Pulmonary artery endothelial cell (primary cell): ENCODE measurements around the gene ITGB2. TPM values are rescaled to one million over a fixed set of nuclear protein-coding genes. Genes with fewer than 3 reads are reported as not detected.

Experiments used
- DNase-seq: peaks from one replicate; pipeline ENCODE4 v3.0.0-alpha.2; 2011; ENCODE audit warnings: low read depth, low spot score
- total RNA-seq: library from RNA; depleted of rRNA; stranded (reverse); fragments of >200 nt; gene quantifications from 2 replicates; pipeline ENCODE4 v1.2.3, GENCODE V29; 2014

ITGB2 gene
- total RNA-seq, 1 donor from 2014 or later = 0.13 TPM

DNA sequence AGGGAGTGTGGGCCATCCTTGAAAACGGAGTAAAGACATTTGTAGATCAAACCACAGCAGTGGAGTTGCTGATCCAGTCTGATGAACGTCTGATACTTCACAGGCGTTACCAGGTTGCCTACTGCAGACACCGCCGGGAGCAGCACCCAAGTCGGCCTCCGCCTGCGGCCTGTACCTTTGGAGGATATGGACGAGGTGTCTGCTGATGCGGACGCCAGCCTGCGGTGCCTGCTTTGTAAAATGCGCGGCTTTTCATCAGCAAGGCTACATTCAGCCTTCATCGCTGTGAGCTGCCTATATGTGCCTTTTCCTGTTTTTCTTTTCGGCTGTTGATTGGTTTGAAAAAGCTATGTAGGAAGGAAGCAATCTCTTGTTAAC lies 35.1 kb upstream of the ITGB2 start:
- no peak for DNase-seq

DNA sequence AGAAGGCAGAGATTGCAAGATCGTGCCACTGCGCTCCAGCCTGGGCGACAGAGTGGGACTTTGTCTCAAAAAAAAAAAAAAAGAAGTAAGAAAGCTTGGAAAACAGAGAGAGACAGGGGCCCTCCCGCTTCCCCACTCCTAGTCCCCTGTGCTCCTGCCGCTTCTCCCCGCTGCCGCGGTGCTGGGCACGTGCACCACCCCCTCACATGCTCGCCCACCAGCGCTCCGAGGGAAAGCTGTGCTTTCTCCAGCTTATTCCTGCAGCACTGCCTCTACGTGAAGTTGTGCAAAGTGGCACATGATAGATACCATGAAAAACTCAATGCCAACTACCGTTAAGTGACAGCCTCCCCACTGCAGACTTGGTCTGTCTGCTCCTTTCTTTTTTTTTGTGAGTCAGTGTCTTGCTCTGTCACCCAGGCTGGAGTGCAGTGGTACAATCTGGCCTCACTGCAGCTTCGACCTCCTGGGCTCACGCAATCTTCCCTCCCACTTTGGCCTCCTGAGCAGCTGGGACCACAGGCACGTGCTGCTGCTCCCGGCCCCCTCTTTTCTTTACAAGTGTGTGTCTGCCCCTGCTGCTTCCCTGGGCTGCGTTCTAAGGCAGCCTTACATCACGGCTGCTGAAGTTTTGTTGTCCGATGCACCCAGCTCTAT lies 34.6 kb upstream of the ITGB2 start:
- DNase-seq = no peak

DNA sequence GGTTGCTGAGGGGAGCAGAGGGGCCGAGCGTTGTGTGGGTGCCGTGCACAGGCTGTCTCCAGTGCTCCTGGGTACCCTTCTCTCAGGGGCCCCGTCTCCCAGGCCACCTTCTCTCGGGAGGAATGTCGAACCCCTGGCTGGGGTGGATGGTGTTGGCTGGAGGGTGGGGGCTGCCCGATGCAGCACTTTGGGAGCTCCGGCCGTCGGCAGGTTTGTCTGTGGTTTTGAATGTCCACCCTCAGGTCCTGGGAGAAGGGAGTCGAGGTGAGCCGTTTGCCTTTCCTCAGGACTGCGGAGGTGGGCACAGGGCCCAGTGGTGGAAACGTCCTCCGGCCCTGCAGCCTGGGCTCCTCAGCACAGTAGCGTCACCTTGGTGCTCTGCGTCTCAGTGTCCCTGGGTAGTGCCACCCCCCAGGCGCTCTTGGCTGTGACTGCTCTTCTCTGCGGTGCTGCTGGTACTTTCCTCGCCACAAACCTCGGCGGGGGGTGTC lies 33.6 kb upstream of the ITGB2 start:
- no peak for DNase-seq

DNA sequence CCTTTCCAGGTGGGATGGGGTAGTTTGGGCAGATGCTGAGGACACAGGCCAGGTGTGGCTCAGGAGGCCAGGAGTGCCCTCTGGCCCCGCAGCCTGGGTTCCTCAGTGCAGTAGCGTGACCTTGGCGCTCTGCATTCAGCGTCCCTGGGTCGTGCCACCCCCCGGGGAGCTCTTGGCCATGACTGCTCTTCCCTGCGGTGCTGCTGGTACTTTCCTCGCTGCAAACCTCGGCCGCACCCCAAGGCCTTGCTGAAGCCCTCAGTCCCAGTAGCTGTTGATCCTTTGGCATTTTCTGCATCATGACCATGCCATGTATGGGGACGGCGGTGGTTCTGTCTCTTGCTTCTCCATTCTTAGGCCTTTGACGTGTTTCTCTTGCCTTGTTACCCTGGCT lies 32.9 kb upstream of the ITGB2 start:
- no peak for DNase-seq

DNA sequence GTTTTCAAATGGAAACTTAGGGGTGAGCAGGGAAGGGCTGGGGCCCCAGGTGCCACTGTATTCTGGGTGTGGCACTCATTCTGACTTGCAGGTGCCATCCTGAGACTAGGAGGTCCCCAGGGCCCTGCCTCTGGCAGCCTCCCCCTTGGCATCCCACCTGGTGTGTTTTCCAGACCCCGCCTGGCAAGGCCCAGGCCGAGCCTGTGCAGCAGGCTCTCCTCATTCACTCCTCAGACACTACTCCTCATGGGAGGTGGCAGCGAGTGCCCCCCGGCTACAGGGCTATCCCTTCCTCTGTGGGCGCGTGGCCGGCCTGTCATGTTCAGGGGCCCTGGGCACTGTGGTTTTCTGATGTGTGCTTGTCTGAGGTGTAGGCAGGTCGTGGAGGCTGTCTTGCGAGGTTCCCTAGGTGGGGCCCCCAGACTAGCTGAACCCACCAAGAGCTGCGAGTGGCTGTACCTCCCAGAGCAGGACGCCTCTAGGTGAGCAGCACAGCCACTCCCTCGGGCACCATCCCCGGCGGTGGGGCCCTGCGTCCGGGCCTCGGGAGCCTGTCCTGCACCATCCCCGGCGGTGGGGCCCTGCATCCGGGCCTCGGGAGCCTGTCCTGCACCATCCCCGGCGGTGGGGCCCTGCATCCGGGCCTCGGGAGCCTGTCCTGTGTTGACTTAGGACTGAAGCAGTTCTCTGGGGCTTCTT lies 32.4 kb upstream of the ITGB2 start:
- DNase-seq = no peak

DNA sequence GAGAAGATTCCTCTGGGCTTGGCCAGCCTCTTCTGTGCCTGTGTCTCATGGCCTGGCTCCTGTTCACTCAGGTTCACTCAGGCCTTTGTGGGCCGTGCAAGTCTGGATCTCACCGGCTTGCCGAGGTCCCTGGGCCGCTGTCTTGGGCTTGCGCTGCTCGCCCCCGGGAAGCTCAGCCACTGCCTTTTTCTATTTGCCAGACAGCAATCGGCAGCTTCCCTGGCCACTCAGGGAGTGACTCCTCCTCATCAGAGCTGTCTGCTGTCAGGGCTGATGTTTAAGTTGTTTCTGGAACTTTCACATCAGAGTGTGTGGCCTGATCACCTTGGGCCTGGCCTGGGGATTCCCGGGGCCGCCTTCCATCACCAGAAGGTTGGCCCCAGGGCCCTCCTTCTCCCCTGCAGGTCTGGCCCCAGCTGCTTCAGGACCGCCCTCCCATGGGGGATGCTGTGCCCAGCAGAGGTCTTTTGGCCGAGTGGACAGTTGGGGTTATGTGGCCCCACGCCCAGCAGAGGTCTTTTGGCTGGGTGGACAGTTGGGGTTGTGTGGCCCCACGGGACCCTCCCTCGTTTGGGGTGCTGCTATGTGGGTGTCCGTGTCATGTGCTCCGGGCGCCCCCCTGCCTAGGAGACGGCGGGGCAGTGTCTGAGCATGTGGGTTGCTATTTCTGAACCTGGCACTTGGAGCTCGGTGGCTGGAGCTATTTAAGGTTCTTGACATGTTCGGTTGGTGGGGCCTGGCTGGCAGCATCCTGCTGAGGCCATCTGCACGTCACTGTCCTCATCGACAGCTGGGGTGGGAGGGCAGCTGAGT lies 31.6 kb upstream of the ITGB2 start:
- DNase-seq = no peak

DNA sequence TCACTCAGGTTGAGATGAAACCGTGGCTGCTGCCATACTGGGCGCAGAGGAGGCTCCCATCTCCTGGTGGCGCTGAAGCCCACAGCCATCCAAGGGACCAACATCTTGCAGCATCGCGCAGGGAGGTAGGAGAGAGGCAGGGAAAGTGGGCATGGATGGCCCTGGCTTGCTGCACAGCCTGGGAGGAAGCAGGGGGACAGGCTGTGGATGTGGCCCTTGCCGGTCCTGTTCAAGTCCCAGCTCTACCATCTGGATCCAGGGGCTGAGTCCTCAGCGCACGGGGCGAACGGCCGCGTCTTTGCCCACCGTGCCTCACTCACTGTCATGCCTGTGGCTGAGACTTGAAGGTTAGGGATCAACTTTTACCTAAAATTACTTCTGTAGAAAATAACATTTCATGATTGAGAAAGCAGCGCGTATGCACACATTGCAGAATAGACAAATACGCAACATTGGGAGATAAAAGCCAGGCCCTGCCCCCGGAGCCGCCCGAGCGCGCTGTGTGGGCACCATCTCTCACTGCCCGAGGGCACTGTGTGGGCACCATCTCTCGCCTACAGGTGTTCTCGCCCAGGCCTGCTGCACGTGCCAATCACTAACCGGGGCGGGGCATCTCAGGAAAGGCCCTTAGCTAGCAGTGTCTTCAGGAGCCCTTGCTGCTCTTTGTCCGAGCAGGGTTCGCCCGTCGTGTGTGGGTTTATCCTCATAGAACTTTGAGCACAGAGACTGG lies 30.7 kb upstream of the ITGB2 start:
- DNase-seq = no peak

DNA sequence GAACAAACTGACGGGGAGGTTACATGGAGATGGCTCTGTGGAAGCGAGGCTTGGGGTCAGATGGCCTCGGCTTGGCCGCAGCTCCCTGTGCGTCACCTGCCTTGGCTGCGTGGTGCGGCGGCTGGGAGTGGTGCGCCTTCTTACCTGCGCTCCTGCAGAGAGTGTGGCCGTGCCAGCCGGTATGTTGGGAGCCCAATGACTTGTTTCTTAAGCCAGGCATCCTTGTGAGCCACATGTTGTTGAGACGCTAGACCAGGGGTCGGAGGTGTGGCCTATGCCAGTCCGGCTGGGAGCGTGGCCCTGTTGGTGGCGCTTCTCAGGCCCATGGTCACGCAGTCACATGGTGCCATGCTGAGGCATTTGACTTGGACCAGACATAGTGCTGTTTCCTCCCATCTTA lies 29.7 kb upstream of the ITGB2 start:
- DNase-seq = no peak

DNA sequence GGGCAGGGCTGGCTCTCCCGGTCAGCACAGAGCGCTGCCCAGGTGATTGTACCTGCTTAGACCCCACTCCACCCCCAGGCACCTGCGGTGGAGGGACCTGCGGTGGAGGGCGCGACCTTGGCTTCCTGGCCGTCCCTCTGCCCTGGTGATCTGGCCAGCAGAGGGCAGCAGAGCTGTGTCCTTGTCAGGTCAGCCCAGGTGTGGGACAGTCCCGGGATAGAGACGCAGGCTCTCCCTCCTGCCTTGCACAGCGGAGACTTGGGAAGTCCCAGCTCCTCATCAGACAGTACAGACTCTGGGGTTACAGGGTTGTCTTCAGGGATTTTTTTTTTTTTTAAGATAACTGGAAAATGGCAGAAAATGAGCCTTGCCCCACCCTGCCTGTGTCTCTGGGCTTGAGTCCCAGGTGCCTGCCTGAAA lies 29.1 kb upstream of the ITGB2 start:
- peak; percentile 17 for DNase-seq

DNA sequence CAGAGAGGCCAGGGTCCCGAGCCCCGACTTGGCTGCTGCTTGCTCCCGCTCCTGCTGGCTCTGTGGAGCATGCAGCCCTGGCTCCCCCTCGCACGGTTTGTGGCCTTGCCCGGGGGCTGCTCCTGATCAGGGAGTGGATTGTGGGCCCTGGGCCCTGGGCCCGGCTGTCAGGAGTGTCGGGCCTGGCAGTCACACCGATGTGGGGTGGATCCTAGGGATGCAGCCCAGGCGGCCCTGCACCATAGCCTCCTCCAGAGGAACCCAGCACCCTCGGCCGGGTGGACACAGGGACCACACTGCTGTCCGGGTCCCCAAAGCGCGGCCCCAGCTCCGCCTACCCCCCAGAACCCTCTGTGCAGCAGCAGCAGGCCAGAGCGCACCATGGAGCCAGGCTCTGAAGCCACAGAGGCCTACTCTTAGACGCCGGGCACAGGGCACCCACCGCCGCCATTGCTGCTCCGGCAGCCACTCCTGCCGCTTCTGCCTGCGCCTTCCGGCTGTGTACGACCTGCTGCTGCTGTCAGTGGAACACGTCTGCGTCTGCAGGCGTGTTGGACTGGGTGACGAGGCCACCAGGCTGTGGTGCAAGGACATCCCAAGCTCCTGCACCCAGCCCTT lies 28.6 kb upstream of the ITGB2 start:
- DNase-seq = no peak

DNA sequence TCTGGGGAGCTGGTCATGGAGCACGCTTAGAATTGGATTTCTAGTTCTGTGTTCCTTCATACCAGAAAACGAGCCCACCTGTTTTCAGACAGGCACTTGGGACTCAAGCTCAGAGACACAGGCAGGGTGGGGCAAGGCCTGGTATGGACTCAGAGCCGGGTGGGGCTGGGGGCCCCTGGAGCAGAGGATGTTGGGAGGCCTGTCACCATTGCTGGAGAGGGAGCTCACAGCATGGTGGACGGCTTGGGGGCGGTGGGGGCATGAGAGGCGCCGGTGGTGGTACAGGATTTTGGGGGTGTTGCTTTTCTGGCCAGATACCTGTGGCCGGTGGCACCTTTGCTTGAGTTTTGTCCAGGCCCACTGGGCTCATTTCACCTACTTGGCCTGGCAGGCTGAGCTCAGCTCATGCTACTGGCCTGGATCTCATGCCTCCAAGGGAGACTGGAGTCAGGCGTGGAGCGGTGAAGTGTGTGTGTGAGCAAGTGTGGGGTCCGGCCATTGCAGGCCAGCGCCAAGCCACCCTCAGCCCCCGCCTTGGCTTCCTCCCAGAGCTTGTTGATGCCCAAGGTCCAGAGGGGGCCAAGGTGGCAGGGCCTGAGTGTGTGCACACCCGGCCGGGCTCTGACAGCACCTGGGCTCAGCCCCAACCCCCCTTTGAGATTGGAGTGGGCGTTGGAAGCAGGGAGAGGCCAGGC lies 27.9 kb upstream of the ITGB2 start:
- DNase-seq = no peak

DNA sequence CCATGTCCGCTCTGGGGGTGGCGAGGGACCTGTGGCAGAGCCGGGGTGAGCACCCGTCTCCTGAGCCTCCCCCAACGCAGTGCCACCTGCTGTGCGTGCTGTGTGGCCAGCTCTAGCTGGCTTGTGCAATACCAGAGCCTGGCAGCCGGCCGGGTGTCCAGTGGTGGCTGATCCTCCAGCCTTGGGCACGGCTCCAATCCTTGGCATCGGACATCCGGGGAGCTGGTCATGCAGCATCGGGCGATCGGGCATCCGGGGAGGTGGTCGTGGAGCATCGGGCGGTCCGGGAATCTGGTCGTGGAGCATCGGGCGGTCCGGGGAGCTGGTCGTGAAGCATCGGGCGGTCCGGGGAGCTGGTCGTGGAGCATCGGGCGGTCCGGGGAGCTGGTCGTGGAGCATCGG lies 27.2 kb upstream of the ITGB2 start:
- DNase-seq = no peak

DNA sequence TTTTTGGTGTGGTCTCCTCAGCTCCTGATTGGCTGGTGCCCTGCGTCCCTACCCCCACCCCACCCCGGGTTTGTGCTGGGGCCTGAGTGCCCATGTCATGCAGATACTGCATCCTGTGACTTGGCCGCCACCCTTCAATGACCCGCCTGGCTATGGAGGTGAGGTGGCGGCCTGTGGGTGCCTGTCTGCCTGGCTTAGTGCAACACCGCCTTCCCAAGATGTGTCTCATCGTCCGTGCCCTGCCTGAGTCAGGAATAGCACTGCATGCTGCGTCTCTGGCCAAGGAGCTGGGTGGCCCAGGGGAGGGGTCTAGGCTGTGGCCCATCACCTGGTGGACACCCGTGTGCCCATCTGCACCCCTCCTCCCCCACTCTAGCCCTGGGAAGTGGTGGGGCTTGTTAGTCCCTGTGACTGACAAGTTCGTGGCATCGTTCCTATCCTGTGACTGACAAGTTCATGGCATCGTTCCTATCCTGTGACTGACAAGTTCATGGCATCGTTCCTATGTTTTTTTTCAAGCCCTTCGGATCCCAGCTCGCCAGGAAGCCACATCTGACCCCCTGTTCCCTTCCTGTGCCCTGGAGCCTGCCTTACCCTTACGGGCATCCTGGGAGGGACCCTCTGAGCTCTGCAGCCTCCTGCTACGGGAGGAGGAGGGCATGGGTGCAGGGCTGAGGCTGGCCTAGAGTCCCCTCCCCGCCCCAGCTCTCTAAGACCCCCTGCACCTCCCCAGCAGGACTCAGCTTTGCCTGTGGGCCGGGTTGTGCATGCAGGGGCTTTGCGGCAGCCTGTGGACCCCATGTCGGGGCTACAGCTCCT lies 26.6 kb upstream of the ITGB2 start:
- no peak for DNase-seq

DNA sequence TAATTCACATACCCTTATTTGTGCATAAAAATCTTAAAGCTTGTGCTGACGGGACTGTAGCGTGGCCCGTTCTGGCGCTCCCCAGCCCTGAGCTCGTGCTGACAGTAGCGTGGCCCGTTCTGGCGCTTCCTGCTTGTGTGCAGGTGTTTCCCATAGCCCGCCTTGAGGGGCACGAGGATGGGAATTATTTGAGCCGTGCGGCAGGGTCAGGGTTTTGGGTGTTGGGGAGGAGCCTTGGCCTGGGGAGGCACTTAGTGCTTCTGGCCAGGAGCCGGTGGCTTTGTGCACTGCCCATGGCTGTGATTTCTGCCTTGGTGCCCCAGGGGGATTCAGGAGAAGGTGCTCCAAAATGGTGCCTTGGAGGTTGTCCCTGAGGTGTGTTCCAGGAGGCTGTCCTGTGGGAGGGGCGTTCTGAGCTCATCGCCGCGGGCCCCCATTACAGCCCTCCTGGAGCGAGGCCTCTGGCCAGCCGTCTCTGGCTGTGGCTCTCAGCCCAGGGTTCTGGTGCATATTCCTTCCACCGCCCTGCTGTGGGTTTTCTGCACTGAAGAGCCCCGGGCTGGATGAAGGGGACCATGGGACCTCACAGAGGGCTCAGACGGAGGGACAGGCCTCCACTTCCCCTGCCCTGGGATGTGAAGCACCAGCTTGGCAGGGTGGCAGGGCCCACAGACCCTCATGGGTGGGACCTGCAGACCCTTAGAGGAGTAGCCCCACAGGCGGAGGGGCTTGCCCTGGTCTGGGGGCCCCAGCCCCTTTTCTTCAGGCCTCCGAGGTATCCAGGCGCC lies 25.7 kb upstream of the ITGB2 start:
- no peak for DNase-seq

DNA sequence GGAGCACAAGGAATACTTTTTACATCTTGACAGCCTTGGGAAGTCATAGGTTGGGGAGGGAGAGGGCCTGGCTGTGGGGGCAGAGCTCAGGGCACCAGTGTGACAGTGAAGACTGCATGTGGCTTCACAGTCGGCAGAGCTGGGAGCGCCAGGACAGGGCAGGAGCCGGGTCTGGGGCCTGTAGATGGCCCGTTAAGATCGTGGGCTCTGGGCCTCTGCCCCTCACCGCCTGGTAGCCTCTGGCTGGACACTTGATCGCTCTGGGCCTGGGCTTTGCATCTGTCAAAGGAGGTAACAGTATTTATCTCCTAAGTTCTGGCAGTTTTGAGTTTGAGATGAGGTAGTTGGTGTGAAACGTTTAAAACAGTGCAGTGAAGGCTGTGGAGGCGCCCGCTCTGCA lies 23.9 kb upstream of the ITGB2 start:
- no peak for DNase-seq

DNA sequence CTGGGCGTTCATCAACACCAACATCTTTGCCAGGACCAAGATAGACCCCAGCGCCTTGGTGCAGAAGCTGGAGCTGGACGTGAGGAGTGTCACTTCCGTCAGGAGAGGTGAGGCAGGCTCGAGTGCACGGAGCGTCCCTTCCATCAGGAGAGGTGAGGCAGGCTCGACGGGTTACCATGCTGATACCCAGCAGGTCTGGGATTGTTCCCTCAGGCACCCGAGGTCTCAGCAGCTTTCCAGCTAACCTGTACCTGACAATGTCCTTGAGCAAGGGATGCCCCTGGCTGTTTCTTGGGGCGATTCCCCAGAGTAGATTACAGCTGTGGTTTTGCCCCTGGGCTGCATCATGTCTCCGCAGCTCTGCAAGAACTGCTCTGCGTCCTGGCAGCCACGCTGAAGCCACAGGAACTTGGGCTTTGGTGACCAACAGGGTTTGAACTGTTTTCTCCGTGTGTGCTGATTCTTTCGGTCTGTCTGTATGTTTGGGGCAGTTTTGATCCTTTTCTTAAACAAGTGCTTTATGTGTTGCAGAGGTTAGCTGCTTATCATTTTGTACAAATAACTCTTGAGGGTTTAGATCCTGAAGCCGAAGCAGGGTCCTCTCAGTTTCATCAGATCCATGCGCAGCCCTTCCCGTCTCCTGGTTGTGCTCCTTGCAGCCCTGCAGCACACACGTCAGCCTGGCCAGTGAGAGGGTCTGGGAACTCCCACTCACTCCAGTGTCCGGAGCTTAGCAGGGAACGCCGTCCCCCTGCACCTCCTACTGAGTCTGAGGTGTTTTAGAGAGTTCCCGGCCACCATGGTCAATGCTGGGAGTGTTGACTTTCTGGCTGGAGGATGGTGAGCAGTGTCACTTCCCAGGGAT lies 23.2 kb upstream of the ITGB2 start:
- no peak for DNase-seq

DNA sequence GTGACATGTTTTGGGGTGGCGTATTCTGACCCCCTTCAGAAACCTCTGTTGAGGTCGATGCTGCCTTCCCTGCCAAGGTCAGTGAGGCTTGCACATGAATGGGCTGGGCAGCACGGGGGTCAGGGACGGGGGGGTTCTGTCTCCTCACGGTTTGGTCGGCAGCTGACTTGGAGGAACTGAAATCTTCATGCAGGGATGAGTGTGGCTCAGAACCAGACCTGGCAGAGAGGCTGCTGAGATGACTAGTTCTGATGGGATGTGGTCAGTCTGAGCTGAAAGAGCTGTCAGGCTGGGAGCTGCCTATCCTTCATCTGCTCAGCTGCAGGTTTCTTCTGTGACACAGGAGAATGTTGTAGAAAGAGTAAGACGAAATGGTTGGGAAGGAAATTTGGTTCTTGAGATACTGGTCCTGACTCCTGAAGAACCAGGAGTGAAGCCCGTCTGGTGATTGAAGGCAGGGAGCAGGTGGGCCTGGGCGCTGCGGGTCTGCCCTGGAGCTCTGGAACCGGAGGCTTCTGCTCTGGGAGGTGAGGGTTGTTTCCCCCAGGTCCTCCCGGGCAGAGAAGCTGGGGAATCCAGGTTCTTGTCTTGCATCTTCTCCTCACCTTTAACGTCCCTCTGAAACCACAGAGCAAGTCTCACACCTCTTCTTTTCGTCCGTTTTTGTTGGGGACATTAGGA lies 22.4 kb upstream of the ITGB2 start:
- no peak for DNase-seq
